Measurements from ENCODE around the gene CCDC178. TPM values are rescaled to one million over a fixed set of nuclear protein-coding genes. Genes with fewer than 3 reads are reported as not detected.

Gene CCDC178
- total and polyA plus RNA-seq, 12 donors = 0.13 to 6.5 (median 0.87) TPM; not detected in 5

DNA sequence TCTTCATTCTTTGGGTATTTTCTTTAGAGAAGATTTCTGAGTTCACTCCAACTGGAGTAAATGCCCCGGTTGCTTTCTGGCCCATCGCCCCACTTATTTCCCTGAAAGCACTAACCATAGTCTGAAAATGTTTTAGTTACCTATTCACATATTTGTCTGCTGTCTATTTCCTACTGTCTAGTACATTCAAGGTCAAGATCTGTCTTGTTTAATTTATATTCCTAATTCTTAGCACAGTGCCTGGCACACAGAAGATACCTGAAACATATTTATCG, 533.3 kb downstream of the CCDC178 start:
- TF ChIP-seq, protein P1, sequence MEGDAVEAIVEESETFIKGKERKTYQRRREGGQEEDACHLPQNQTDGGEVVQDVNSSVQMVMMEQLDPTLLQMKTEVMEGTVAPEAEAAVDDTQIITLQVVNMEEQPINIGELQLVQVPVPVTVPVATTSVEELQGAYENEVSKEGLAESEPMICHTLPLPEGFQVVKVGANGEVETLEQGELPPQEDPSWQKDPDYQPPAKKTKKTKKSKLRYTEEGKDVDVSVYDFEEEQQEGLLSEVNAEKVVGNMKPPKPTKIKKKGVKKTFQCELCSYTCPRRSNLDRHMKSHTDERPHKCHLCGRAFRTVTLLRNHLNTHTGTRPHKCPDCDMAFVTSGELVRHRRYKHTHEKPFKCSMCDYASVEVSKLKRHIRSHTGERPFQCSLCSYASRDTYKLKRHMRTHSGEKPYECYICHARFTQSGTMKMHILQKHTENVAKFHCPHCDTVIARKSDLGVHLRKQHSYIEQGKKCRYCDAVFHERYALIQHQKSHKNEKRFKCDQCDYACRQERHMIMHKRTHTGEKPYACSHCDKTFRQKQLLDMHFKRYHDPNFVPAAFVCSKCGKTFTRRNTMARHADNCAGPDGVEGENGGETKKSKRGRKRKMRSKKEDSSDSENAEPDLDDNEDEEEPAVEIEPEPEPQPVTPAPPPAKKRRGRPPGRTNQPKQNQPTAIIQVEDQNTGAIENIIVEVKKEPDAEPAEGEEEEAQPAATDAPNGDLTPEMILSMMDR (IDR thresholded peaks at IDR 0.05) = no peak
- TF ChIP-seq POLR2A (IDR thresholded peaks at IDR 0.05) = no peak
- no peak overlapping the region for H3K4me3 ChIP-seq
- H3K9me3 ChIP-seq (replicated peaks in 1 of 3) = no peaks in the 10 kb centered on the region
- WGBS, 4 donors = 70 to 82% (median 76%) methylated on average over 3 of the region's 3 CpGs
- intact Hi-C loops (cut with DNase I) = no loop called here
- H3K4me1 ChIP-seq (replicated peaks in 1 of 2) = no peaks in the 10 kb centered on the region
- DNase-seq = no peak
- no peaks in the 10 kb centered on the region for H3K27me3 ChIP-seq
- H3K36me3 ChIP-seq (replicated peaks in 1 of 2) = no peaks in the 10 kb centered on the region
- H3K27ac ChIP-seq = no peak overlapping the region

DNA sequence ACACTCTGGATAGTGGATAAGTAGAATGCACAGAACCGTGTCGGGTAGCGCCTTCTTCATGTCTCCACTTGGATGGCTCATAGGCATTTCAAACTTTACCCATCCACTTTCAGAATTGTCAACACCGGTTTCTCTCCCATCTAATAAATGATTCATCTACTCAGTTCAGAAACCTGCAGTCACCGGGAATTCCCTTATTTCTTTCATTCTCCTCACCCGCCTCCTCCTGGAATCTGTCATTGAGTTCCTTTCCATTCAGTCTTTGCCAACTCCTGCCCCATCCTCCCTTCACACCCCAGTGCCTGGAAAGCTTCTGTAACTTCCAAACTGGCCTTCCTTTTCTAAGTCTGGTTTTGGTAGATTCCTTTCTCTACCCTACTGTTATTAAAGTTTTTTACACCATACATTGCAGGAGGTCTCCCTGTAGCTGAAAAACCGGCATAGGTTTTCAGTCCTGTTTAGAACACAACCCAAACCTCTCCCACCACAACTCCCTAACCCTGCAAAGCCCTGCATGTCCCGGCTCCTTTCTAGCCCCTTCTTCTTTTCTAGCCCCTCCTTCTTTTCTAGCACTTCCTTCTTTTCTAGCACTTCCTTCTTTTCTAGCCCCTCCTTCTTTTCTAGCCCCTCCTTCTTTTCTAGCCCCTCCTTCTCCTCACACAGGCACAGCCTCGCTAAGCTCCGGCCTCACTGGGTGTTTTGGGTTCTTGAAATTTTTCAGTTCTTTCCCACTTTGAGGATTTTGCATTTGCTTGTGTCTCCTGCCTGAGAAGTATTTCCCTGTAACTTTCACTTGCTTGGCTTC, 533.8 kb downstream of the CCDC178 start:
- H3K36me3 ChIP-seq (replicated peaks in 1 of 2) = no peaks in the 10 kb centered on the region
- WGBS, 4 donors = 73 to 90% (median 87%) methylated on average over 10 of the region's 10 CpGs
- H3K27ac ChIP-seq = no peak overlapping the region
- intact Hi-C loops (cut with DNase I) = no loop called here
- no peak overlapping the region for H3K4me3 ChIP-seq
- H3K4me1 ChIP-seq (replicated peaks in 1 of 2) = no peaks in the 10 kb centered on the region
- DNase-seq = no peak
- no peaks in the 10 kb centered on the region for H3K9me3 ChIP-seq (replicated peaks in 1 of 3)
- H3K27me3 ChIP-seq = no peaks in the 10 kb centered on the region
- TF ChIP-seq, protein P1 (IDR thresholded peaks at IDR 0.05) = no peak
- no peak for TF ChIP-seq POLR2A (IDR thresholded peaks at IDR 0.05)

DNA sequence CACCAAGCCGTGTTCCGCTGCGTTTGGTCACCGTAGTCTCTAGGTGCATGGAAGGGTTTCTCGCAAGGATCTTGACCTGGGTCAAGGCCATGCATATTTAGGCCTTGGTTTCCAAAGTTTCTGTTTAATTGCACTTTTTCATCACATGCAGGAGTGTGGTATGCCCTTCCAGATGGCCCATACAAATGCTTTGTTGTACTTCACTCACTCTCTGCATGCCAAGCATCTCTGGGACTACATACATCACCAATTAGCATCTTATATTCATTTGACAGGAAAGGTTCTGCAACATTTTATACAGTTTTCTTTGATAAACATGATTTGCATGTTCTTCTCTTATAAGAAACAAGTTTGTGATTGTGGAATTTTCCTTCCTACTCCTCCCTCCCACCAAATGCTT, 534.9 kb downstream of the CCDC178 start:
- TF ChIP-seq, protein P1 (IDR thresholded peaks at IDR 0.05) = no peak
- TF ChIP-seq POLR2A (IDR thresholded peaks at IDR 0.05) = no peak
- H3K27ac ChIP-seq = no peak overlapping the region
- H3K27me3 ChIP-seq = no peaks in the 10 kb centered on the region
- DNase-seq = no peak
- no peak overlapping the region for H3K4me3 ChIP-seq
- H3K4me1 ChIP-seq (replicated peaks in 1 of 2) = no peaks in the 10 kb centered on the region
- intact Hi-C loops (cut with DNase I) = no loop called here
- H3K36me3 ChIP-seq (replicated peaks in 1 of 2) = no peaks in the 10 kb centered on the region
- 83 to 86% (median 85%) methylated on average over 5 of the region's 5 CpGs for WGBS, 4 donors
- H3K9me3 ChIP-seq (replicated peaks in 1 of 3) = no peaks in the 10 kb centered on the region

DNA sequence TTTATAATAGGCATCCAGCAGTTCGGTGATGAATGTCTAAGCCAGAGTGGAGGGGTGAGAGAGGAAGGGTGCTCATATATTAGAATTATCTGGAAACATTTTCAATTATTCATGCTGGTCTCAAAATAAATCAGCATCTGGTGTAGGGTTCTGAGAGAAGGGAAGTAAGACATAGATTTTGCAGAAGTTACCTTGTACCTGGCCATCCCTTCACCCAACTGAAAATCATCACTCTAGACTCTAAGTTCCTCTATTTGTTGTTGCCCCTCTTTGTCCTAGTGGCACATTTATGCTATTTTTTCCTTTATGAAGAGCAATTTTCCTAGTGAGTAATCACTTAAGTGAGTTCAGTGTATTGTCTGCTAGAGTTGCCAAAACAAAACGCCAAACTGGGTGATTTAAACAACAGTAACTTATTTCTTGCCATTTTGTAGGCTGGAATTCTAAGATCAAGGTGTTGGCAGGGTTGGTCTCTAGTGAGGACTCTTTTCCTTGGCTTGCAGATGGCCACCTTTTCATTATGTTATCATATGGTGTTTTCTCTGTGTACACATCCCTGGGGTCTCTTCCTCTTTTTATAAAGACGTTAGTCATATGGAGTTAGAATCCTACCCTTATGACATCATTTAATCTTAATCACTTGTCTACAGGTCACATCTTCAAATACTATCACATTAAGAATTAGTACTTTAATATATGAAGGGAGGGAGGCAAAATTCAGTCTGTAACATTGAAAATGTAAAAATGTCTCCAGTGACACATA, 537.8 kb downstream of the CCDC178 start:
- WGBS, 4 donors = 67 to 70% (median 68%) methylated on average over 3 of the region's 3 CpGs
- intact Hi-C loops (cut with DNase I) = no loop called here
- DNase-seq = no peak
- Histone ChIP-seq H3K9me3 (replicated peaks in 1 of 3) (no peaks in the 10 kb centered on the region), H3K4me3 (no peak overlapping the region), H3K36me3 (replicated peaks in 1 of 2) (no peaks in the 10 kb centered on the region), H3K4me1 (replicated peaks in 1 of 2) (no peaks in the 10 kb centered on the region), H3K27me3 (no peaks in the 10 kb centered on the region), H3K27ac (no peak overlapping the region)
- TF ChIP-seq, protein P1 (IDR thresholded peaks at IDR 0.05) = no peak
- TF ChIP-seq POLR2A (IDR thresholded peaks at IDR 0.05) = no peak

Measured in adrenal gland (tissue), 12 donors.